Glutamatergic neuron (in vitro differentiated cells): Measurements from ENCODE around the gene ANO2. TPM values are rescaled to one million over a fixed set of nuclear protein-coding genes. Genes with fewer than 3 reads are reported as not detected.

Source experiments
- DNase-seq: peaks from one replicate; pipeline ENCODE4 v3.0.0; 2022
- H3K27ac Mint-ChIP-seq: one replicate; pipeline ENCODE4 v1.8.0; 2020; ENCODE audit warnings: mild to moderate bottlenecking, mixed read lengths, inconsistent platforms; ENCODE audit not compliant: unreplicated experiment
- H3K27me3 Mint-ChIP-seq: one replicate; pipeline ENCODE4 v1.8.0; 2020; ENCODE audit warnings: mild to moderate bottlenecking, moderate library complexity, mixed read lengths, inconsistent platforms; ENCODE audit not compliant: unreplicated experiment
- H3K36me3 Mint-ChIP-seq: one replicate; pipeline ENCODE4 v1.8.0; 2020; ENCODE audit warnings: mild to moderate bottlenecking, mixed read lengths, inconsistent platforms; ENCODE audit not compliant: unreplicated experiment
- H3K4me1 Mint-ChIP-seq: one replicate; pipeline ENCODE4 v1.8.0; 2020; ENCODE audit warnings: mild to moderate bottlenecking, low read depth, mixed read lengths, inconsistent platforms; ENCODE audit not compliant: unreplicated experiment
- H3K4me3 Mint-ChIP-seq: one replicate; pipeline ENCODE4 v1.8.0; 2020; ENCODE audit warnings: mild to moderate bottlenecking, mixed read lengths, inconsistent platforms; ENCODE audit not compliant: unreplicated experiment
- H3K9me3 Mint-ChIP-seq: one replicate; pipeline ENCODE4 v1.8.0; 2020; ENCODE audit warnings: mild to moderate bottlenecking, moderate library complexity, mixed read lengths, inconsistent platforms; ENCODE audit not compliant: unreplicated experiment
- CTCF ChIP-seq: fragments of 200-600 bp; sonication (generic); IDR thresholded peaks from one replicate; pipeline ENCODE4 v1.5.0; 2021; ENCODE audit not compliant: partially characterized antibody, unreplicated experiment
- total RNA-seq: library from RNA; stranded (reverse); fragmentation: NEBNext Ultra II Directional; extraction: Animal tissue kit (Norgen Biotek cat#: 25700); gene quantifications from one replicate; pipeline ENCODE4 v1.2.1, GENCODE V29; 2021; ENCODE audit not compliant: unreplicated experiment

ANO2 gene
- total RNA-seq, 1 donor from 2014 or later, result not detected

- no peaks in the 10 kb centered on the region for H3K9me3 Mint-ChIP-seq
- no peak overlapping the region for H3K4me3 Mint-ChIP-seq
Measured at GRCh38 chr12:5581019-5581418, 364.0 kb downstream of the ANO2 start.

GRCh38 chr12:5578775-5579174, 366.3 kb downstream of the ANO2 start:
- TF ChIP-seq CTCF, result no peak
- no peaks in the 10 kb centered on the region for H3K9me3 Mint-ChIP-seq
- peaks cover 4% of the 10 kb centered on the region for H3K27me3 Mint-ChIP-seq
- DNase-seq, result no peak
- no peak overlapping the region for H3K4me3 Mint-ChIP-seq
- H3K36me3 Mint-ChIP-seq, result no peaks in the 10 kb centered on the region
- H3K27ac Mint-ChIP-seq, result no peak overlapping the region
- no peaks in the 10 kb centered on the region for H3K4me1 Mint-ChIP-seq

More at GRCh38 chr12:5581019-5581418, 364.0 kb downstream of the ANO2 start:
- peaks cover 7% of the 10 kb centered on the region for H3K27me3 Mint-ChIP-seq
- H3K36me3 Mint-ChIP-seq, result no peaks in the 10 kb centered on the region
- H3K27ac Mint-ChIP-seq, result no peak overlapping the region
- no peak for TF ChIP-seq CTCF
- no peaks in the 10 kb centered on the region for H3K4me1 Mint-ChIP-seq
- DNase-seq, result no peak

GRCh38 chr12:5577741-5578140, 367.3 kb downstream of the ANO2 start:
- H3K27me3 Mint-ChIP-seq, result peaks cover 2% of the 10 kb centered on the region
- H3K4me1 Mint-ChIP-seq, result no peaks in the 10 kb centered on the region
- no peaks in the 10 kb centered on the region for H3K9me3 Mint-ChIP-seq
- no peak for TF ChIP-seq CTCF
- DNase-seq, result no peak
- no peak overlapping the region for H3K4me3 Mint-ChIP-seq
- H3K27ac Mint-ChIP-seq, result no peak overlapping the region
- H3K36me3 Mint-ChIP-seq, result no peaks in the 10 kb centered on the region

GRCh38 chr12:5577211-5577612, 367.8 kb downstream of the ANO2 start:
- Mint-ChIP-seq H3K27me3 (peaks cover 2% of the 10 kb centered on the region), H3K36me3 (no peaks in the 10 kb centered on the region), H3K4me1 (no peaks in the 10 kb centered on the region), H3K27ac (no peak overlapping the region), H3K9me3 (no peaks in the 10 kb centered on the region), H3K4me3 (no peak overlapping the region)
- TF ChIP-seq CTCF, result no peak
- no peak for DNase-seq

- DNase-seq, result no peak
- Mint-ChIP-seq H3K27ac (no peak overlapping the region), H3K4me3 (no peak overlapping the region), H3K27me3 (peaks cover 4% of the 10 kb centered on the region), H3K4me1 (no peaks in the 10 kb centered on the region), H3K36me3 (no peaks in the 10 kb centered on the region), H3K9me3 (no peaks in the 10 kb centered on the region)
- TF ChIP-seq CTCF, result no peak
Measured at GRCh38 chr12:5575987-5576386, 369.1 kb downstream of the ANO2 start.
